Measurements from ENCODE around the gene NKX2-3. TPM values are rescaled to one million over a fixed set of nuclear protein-coding genes. Genes with fewer than 3 reads are reported as not detected.

Gene NKX2-3
- total RNA-seq, 1 donor from 2014 or later = 0.82 TPM

DNA sequence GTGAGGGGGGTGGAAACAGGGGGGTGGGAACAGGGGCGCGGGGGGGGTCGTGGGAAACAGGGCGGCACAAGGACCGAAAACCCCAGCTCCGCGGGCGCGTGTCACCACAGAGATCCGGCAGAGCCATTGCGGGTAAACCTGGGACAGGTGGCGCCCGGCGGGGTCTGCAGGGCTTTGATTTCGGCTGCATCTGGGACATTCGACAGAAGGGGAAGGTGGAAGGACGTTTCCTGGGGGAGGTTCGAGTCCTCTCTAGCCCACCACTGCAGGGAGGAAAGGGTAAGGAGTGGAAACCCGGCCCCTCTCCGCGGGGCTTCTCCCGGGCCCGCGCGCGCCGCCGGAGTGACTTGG lies 7.5 kb downstream of the NKX2-3 start:
- Mint-ChIP-seq H3K4me3 (ENCODE audit: unreplicated experiment) (no peak overlapping the region), H3K4me1 (ENCODE audit: unreplicated experiment) (peaks cover 9% of the 10 kb centered on the region), H3K9me3 (ENCODE audit: unreplicated experiment) (no peaks in the 10 kb centered on the region), H3K27ac (ENCODE audit: unreplicated experiment) (no peak overlapping the region), H3K27me3 (ENCODE audit: unreplicated experiment) (peaks cover 38% of the 10 kb centered on the region), H3K36me3 (ENCODE audit: low read depth, unreplicated experiment) (peaks cover 5% of the 10 kb centered on the region)
- TF ChIP-seq, protein P1, sequence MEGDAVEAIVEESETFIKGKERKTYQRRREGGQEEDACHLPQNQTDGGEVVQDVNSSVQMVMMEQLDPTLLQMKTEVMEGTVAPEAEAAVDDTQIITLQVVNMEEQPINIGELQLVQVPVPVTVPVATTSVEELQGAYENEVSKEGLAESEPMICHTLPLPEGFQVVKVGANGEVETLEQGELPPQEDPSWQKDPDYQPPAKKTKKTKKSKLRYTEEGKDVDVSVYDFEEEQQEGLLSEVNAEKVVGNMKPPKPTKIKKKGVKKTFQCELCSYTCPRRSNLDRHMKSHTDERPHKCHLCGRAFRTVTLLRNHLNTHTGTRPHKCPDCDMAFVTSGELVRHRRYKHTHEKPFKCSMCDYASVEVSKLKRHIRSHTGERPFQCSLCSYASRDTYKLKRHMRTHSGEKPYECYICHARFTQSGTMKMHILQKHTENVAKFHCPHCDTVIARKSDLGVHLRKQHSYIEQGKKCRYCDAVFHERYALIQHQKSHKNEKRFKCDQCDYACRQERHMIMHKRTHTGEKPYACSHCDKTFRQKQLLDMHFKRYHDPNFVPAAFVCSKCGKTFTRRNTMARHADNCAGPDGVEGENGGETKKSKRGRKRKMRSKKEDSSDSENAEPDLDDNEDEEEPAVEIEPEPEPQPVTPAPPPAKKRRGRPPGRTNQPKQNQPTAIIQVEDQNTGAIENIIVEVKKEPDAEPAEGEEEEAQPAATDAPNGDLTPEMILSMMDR (IDR thresholded peaks at IDR 0.05; ENCODE audit: unreplicated experiment) = no peak
- DNase-seq (ENCODE audit: low spot score) = no peak

- no peak overlapping the region for H3K4me3 Mint-ChIP-seq (ENCODE audit: unreplicated experiment)
- DNase-seq (ENCODE audit: low spot score) = no peak
- peaks cover 5% of the 10 kb centered on the region for H3K36me3 Mint-ChIP-seq (ENCODE audit: low read depth, unreplicated experiment)
- peaks cover 9% of the 10 kb centered on the region for H3K4me1 Mint-ChIP-seq (ENCODE audit: unreplicated experiment)
- H3K27ac Mint-ChIP-seq (ENCODE audit: unreplicated experiment) = no peak overlapping the region
- TF ChIP-seq, protein P1 (IDR thresholded peaks at IDR 0.05; ENCODE audit: unreplicated experiment) = no peak
- peaks cover 38% of the 10 kb centered on the region for H3K27me3 Mint-ChIP-seq (ENCODE audit: unreplicated experiment)
- H3K9me3 Mint-ChIP-seq (ENCODE audit: unreplicated experiment) = no peaks in the 10 kb centered on the region
Observed at GRCh38 chr10:99540657-99541531, 8.2 kb downstream of the NKX2-3 start.

- H3K27ac Mint-ChIP-seq (ENCODE audit: unreplicated experiment) = no peak overlapping the region
- no peaks in the 10 kb centered on the region for H3K36me3 Mint-ChIP-seq (ENCODE audit: low read depth, unreplicated experiment)
- no peak for DNase-seq (ENCODE audit: low spot score)
- TF ChIP-seq, protein P1 (IDR thresholded peaks at IDR 0.05; ENCODE audit: unreplicated experiment) = no peak
- H3K4me3 Mint-ChIP-seq (ENCODE audit: unreplicated experiment) = no peak overlapping the region
- peaks cover 25% of the 10 kb centered on the region for H3K27me3 Mint-ChIP-seq (ENCODE audit: unreplicated experiment)
- no peaks in the 10 kb centered on the region for H3K4me1 Mint-ChIP-seq (ENCODE audit: unreplicated experiment)
- no peaks in the 10 kb centered on the region for H3K9me3 Mint-ChIP-seq (ENCODE audit: unreplicated experiment)
Observed at GRCh38 chr10:99544322-99544721, 11.6 kb downstream of the NKX2-3 start.

GRCh38 chr10:99548041-99548530 lies 15.3 kb downstream of the NKX2-3 start:
- no peak overlapping the region for H3K4me3 Mint-ChIP-seq (ENCODE audit: unreplicated experiment)
- H3K36me3 Mint-ChIP-seq (ENCODE audit: low read depth, unreplicated experiment) = no peaks in the 10 kb centered on the region
- H3K9me3 Mint-ChIP-seq (ENCODE audit: unreplicated experiment) = no peaks in the 10 kb centered on the region
- H3K27me3 Mint-ChIP-seq (ENCODE audit: unreplicated experiment) = peaks cover 13% of the 10 kb centered on the region
- TF ChIP-seq, protein P1 (IDR thresholded peaks at IDR 0.05; ENCODE audit: unreplicated experiment) = no peak
- no peak overlapping the region for H3K27ac Mint-ChIP-seq (ENCODE audit: unreplicated experiment)
- peak; percentile 31 for DNase-seq (ENCODE audit: low spot score)
- H3K4me1 Mint-ChIP-seq (ENCODE audit: unreplicated experiment) = peaks cover 11% of the 10 kb centered on the region

DNA sequence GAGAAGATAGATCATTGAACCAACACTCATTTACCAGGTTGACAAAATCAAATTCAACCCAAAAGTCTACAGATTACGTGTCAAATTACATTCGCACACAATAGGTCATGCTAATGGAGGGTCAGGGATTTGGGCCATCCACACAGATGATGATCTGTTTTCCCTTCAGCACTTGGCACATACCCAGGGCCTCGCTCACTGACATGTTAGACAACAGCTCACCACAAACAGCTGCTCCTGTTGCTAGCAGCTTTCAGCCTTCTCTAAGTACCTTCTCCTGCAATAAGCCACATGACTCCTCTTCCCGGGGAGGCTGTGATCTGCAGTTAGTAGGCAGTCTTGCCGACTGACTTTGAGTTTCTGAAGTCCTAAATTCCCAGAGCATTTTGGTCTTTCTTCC lies 18.4 kb downstream of the NKX2-3 start:
- Mint-ChIP-seq H3K4me1 (ENCODE audit: unreplicated experiment) (peaks cover 17% of the 10 kb centered on the region), H3K27me3 (ENCODE audit: unreplicated experiment) (peaks cover 4% of the 10 kb centered on the region), H3K36me3 (ENCODE audit: low read depth, unreplicated experiment) (no peaks in the 10 kb centered on the region), H3K27ac (ENCODE audit: unreplicated experiment) (no peak overlapping the region), H3K9me3 (ENCODE audit: unreplicated experiment) (no peaks in the 10 kb centered on the region), H3K4me3 (ENCODE audit: unreplicated experiment) (no peak overlapping the region)
- TF ChIP-seq, protein P1 (IDR thresholded peaks at IDR 0.05; ENCODE audit: unreplicated experiment) = no peak
- DNase-seq (ENCODE audit: low spot score) = no peak
